GM18499 (cell line): Measurements from ENCODE around the gene SLC37A1.

Experiments
- ATAC-seq: cut with Tn5 transposase; IDR thresholded peaks from one replicate; pipeline ENCODE4 v1.9.1; 2021; ENCODE audit warnings: moderate number of reproducible peaks; ENCODE audit not compliant: insufficient read depth, unreplicated experiment

The SLC37A1 gene

DNA sequence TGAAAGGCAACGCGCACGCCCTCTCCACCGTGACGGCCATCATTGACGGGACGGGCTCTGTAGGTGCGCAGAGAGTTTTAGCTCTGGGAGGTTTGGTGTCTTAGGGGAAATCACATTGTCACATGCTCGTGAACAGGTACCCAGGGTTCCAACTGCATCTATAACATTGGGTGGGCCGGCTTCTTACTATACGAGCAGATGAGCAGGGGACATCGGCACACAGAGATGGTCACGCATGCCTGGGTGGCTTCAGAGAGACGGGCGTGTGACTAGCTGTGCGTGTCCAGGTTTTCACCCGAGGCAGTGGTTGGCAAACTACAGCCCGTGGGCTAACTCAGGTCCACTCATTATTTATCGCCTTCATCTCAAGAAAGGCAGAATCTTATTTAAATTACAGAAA lies 54.7 kb downstream of the SLC37A1 start:
- ATAC-seq = no peak

DNA sequence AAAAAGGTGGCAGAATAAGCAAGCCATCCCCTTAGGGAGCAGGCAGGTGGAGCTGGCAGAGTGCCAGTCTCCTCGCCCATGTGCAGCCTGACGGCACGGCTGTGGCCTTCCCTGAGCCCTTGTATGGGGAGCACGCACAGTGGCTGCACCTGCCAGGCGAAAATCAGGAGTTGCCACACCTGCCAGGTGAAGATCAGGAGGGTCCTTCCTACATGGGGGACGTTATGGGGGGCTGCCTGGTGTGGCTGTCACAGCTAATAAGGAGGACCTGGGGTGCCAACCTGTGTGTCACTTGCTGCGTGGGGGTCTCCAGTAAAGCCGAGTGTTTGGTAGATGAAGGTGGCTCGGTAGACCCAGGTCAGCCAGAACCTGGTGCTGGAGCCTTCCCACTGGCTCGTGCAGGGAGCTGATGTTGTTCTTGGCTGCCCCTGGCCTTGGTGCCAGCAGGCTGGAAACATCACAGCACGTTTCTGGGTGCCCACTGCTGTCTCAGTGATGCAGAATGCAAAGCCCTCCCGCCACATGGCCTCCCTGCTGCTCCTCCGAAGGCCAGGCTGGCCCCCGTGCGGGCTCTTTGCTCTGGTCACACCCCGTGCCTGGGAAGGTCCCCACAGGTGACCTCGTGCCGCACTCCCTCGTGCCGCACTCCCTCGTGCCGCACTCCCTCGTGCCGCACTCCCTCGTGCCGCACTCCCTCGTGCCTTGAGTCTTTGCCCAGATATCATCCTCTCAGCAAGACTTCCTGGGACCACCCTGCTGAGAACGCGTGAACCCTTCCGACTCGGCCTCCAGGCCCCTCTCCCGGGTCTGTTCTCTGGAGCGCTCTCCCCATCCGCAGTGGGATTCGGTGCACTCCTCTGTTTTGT lies 55.4 kb downstream of the SLC37A1 start:
- ATAC-seq = no peak

DNA sequence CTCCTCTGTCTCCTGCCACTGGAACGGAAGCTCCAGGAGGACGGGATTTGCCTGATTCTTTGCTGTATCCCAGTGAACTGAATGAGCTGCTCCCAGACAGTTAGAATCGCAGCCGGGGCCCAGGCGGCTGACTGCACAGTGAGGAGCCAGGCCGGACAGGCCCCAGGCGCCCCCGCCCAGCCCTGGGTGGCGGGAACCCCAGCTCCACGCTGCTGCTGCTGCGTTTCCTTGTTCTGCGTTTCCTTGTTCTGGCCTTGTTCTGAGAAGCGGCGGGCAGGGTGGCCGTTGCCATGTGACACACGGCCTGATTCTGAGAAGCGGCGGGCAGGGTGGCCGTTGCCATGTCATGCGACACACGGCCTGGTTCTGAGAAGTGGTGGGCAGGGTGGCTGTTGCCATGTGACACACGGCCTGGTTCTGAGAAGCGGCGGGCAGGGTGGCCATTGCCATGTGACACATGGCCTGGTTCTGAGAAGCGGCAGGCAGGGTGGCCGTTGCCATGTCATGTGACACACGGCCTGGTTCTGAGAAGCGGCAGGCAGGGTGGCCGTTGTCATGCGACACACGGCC lies 56.2 kb downstream of the SLC37A1 start:
- ATAC-seq = no peak

DNA sequence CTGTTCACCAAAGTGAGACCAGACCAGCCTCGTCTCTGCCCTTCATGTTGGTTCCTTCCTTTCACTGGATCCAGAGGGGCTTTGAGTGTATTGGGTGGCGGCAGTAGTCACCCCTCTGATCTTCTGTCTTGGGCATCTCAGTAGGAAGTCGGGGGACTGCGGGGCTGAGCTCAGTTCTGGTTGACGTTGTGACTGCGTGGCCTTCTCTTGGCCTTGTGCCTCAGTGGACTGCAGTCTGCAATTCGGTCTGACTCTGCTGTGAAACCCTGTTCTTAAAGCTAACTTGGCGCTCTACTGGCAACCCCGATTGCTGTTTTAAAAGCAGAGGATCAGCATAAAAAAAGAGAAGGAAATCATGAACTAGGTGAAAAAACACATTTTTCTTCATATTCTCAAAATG lies 56.7 kb downstream of the SLC37A1 start:
- ATAC-seq = no peak

GRCh38 chr21:42570841-42571387 lies 57.3 kb downstream of the SLC37A1 start:
- no peak for ATAC-seq

DNA sequence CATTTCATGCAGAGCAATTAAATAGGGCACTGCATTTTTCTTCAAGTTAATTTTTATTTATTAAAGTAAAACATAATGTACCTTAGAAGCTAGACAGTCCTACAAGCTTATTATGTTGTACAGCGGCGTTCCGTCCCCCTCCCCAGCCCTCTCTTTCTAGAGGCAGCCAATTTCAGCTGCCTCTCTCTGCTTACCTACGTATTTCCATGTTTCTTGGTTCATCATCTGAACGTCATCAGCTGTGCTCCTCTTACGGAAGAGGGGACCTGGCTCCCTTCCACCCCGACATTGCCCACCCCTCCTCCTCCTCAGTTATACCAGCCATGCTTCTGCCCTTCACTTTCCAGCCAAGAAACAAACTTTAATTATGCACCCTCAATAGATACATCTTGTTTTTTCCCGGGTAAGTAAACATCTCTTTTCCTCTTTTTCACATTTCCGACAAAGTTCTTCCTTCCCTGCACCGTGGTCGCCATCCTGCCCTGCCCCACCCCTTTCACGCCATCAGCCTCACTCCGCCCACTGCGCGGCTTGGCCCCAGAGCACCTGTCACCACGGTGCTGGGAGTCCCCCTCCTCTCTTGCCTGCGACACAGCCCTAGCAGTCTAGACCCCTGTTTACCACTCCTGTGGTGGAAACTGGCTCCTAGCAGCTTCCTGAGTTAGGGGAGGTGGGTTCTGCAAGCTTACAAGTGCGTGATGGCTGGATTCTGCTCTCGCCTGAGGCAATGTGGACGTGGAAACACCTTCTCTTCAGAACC lies 57.9 kb downstream of the SLC37A1 start:
- no peak for ATAC-seq

DNA sequence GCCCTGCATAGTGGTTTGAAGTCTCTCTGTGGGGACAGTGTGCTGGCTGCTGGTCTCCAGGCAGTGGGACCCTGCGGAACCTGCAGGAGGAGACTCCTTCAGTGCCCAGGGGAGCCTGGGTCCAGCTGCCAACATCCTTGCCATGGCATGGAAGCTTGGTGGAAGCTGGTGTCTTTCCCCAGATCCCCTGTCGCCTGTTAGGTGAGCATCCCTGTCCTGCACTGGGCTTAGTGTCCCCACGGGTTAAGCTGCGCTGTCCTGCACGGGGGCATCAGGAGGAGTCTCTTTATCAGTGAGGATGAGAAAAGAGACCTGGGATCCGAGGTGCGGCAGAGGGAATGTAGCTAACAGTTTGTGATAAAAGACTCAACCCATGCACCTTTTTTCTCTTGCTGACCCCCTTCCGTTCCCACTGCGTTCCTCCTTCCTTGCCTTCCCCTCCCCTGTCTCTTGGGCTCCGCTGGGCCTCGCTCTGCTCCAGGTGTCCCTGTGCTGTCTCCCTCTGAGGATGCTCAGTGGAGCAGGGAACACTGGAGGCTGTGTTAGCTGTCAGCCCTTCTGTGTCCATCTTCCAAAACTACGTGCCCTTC lies 59.3 kb downstream of the SLC37A1 start:
- no peak for ATAC-seq

- no peak for ATAC-seq
Observed at GRCh38 chr21:42574234-42575027, 60.8 kb downstream of the SLC37A1 start.

DNA sequence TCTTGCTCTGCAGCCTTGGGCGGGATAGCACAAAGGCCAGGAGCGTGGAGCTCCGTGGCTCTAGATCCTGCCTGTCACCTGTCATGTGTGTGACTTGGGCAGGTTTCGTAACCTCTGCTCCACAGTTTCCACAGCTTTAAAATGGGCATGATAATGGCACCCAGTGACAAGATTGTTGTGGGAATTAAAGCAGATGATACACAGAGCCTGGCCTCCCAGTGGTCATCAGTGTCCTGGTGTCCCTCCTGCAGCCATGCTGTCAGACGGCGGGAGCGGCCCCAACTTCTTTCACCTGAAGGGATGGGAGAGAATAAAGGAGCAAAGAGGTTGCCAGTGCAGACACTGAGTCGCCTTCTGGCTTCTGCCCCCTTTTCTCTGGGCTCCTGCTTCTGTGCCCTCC lies 61.5 kb downstream of the SLC37A1 start:
- no peak for ATAC-seq

DNA sequence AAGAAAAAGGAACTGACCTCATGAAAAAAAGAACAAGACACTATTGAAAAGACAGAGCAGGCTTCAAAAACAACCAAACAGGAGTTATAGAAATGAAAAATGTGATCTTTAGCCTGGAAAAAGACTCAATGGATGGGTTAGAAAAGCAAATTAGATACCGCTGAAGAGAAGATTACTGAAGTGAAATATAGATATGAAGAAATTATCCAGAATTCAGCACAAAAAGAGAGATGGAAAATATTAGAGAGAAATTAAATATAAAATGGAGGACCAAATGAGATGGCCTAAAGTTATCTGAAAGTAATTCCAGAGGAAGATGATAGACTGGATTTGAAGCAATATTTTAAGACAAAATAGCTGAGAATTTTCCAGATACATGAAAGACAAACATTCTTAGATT lies 63.0 kb downstream of the SLC37A1 start:
- ATAC-seq = no peak

DNA sequence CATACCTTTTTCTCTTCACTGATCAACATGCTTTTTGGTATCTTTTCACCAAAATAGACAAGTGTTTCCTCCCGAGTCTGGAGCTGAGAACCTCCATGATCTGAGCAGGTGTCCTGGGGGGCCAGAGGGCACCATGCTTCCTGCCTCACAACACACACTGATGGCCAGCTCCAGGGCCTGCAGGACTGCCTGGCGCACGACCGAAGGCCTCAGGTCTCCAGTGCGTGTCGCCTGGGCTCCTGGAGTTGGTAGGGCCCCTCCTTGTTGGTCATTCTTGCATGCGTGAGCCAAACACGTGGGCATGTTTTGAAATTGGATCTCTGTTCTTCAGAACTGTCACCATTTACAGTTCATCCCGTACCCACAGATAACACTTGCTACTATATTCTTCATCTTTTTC lies 64.4 kb downstream of the SLC37A1 start:
- no peak for ATAC-seq

GRCh38 chr21:42578761-42579415 lies 65.2 kb downstream of the SLC37A1 start:
- no peak for ATAC-seq

DNA sequence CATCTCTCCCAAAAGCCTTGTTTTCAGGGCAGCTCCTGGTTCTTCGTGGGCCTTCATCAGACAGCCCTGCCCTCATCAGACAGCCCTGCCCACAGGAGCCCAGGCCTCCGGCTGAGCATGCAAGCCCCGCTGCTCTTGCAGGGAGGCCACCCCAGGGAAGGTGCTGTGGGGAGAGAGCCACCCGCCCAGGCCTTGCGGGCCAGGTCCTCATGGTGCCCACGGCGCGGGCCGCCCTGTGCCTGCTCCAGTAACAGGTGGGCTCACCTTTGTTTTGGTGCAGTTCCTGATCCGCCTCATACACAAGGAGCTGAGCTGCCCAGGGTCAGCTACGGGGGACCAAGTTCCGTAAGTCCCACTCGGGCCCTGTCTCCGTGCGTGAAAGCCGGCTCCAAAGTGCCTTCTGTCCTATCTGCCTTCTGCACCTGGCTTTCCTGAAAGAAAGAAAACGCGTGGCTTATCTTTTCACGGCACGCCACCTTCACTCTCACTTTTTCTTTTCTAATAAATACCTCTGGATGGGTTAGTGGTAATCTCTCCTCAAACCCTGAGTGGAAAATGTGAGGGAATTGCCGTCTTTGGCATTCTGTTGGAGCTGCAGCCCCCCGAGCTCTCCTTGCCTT lies 65.9 kb downstream of the SLC37A1 start:
- ATAC-seq = no peak

DNA sequence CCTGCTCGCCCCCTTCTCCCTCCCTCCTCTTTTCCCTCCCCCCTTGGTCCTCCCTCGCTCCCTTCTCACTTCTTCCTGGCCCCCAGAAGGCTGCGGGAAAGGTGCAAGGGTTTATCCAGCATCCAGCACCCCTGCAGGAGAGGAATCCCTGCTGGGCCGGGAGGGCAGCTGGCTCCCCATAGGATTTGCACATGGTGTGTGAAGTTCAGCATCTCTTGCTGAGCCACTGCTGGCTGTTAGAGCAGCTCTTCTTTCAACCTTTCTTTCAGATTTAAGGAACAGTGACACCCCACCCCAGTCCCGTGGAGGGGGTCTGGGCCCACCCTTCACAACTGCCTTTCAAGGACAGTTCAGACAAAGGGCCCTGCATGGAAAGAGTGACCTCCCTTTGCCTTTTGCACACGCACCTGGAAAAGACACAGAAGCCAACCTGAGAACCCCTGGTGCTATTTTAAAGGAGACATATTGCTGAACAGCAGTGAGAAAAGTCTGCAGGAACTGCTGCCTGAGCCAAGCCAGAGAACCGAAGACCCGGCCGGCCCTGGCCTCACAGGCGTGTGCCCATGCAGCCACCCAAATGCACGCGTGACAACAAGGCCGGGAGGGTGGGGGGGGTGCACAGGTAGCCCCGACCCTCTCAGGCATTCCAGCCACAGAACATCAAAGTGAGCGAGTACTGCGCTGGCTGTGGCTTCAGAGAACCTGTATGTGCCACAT lies 66.6 kb downstream of the SLC37A1 start:
- ATAC-seq = no peak

DNA sequence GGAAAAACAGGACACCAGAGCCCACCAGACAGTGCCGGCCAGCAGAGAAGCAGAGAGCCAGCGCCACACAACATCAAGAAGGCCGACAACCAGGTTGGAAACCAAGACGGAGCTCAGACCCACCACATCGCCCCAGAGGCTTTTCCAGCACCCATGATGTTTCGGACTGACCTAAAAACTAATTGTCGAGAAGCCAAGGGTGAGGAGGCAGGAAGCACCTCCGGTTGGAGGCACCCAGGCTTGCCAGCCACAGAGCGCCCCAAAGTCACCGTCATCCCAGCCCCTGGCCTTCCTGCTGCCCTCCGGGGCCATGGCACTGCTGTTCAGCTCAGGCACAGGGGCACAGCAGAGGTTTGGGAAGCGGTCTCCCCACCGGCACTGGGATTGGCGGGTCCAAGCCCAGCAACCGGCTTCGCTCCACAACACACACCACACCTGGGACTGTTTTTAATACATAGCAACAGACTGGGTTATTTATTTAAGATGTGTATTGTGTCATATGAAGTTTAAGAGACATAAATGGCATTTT lies 67.2 kb downstream of the SLC37A1 start:
- no peak for ATAC-seq

GRCh38 chr21:42581336-42581992 lies 67.8 kb downstream of the SLC37A1 start:
- no peak for ATAC-seq

DNA sequence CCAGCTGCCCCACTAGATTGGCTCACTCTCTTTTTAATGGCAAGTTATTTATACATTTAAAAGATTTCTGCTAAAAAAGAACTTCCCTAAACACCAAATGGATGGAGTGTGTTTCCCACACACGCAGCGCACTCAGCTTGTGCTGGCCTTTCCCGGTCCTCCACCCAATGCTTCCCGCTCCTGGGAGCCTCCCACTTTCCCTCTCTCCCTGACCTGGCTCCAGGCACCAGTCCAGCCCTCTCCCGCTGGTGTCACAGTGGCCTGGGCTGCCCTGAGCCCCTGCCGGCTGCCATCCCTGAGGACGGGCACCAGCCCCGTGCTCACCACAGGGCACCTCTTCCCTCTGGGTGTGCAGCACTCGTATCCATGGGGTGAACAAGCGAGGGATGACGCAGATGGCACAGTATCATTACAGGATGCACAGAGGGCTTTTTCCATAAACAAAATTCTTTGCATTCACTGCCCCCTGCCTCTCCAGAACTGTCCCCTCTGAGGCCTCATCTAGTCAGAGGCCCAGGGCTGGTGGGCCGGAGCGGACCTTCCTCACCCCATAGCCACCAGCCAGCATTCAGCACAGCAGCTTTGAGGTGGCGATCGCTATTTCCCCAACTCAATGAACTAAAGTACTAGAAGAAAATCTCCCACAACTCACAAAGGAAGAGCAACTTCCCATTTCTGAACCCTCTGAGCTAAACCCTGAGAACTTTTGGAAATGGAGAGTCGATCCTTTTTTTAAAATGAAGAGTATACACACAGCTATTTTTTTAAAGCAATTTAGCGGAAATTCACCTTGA lies 68.5 kb downstream of the SLC37A1 start:
- no peak for ATAC-seq
